ENCODE measurements around the gene CARD9. TPM values are rescaled to one million over a fixed set of nuclear protein-coding genes. Genes with fewer than 3 reads are reported as not detected.

The CARD9 gene
- total RNA-seq, 1 experiment from 2014 or later: 5.6 TPM

- no peak overlapping the region for H2BK15ac ChIP-seq (ENCODE audit: low read depth, low read length)
- H3K79me2 ChIP-seq (ENCODE audit: insufficient read depth, low read length): no peaks in the 10 kb centered on the region
- H4K8ac ChIP-seq (replicated peaks; ENCODE audit: insufficient read length, low read depth, low read length): no peak overlapping the region
- H3K4me1 ChIP-seq (ENCODE audit: insufficient read depth, low read length): no peaks in the 10 kb centered on the region
- H2BK5ac ChIP-seq (ENCODE audit: insufficient read length, low read length): no peak overlapping the region
- no peak overlapping the region for H3T11ph ChIP-seq (ENCODE audit: low read length)
- H4K5ac ChIP-seq (ENCODE audit: insufficient read length, low read depth, low read length): no peak overlapping the region
- no peak overlapping the region for H3K27ac Mint-ChIP-seq
- H4K20me1 ChIP-seq (ENCODE audit: control insufficient read depth, insufficient read depth, insufficient read length): no peaks in the 10 kb centered on the region
- no peaks in the 10 kb centered on the region for H3K9me3 Mint-ChIP-seq
- H2BK20ac ChIP-seq (ENCODE audit: low read depth, low read length, poor library complexity, severe bottlenecking): no peak overlapping the region
- H3K18ac ChIP-seq (ENCODE audit: insufficient read length, low read depth, low read length): no peak overlapping the region
- H3K4me3 Mint-ChIP-seq: no peak overlapping the region
- H3K27ac ChIP-seq (ENCODE audit: insufficient read length, low read depth, low read length): no peak overlapping the region
- no peak overlapping the region for H3K23ac ChIP-seq (ENCODE audit: insufficient read length, low read depth, low read length)
- no peak overlapping the region for H3K9ac ChIP-seq (ENCODE audit: extremely low read depth, insufficient read length, low read length)
- no peak overlapping the region for H3K14ac ChIP-seq (ENCODE audit: insufficient read depth, low read length)
- H3K23me2 ChIP-seq (ENCODE audit: insufficient read length, low read depth, low read length, poor library complexity, severe bottlenecking): no peaks in the 10 kb centered on the region
- H2BK120ac ChIP-seq (ENCODE audit: low read depth, low read length, poor library complexity, severe bottlenecking): no peak overlapping the region
- no peak for TF ChIP-seq CTCF (conservative IDR thresholded peaks at IDR 0.05)
- no peak overlapping the region for H4K91ac ChIP-seq (ENCODE audit: insufficient read length, low read depth, low read length)
- H3K79me1 ChIP-seq (ENCODE audit: insufficient read depth, low read depth, low read length, poor library complexity, severe bottlenecking): no peaks in the 10 kb centered on the region
- peaks cover 16 to 84% (median 60%) of the 10 kb centered on the region in 3 experiments; a peak in 6 of 7 replicates for H3K36me3 Mint-ChIP-seq (ENCODE audit: insufficient read depth in 1 of 3, low read depth in 3 of 3)
- H3K27me3 ChIP-seq (ENCODE audit: insufficient read depth, low read length): no peaks in the 10 kb centered on the region
- no peak for DNase-seq
- H3K27me3 Mint-ChIP-seq (ENCODE audit: low read depth): no peaks in the 10 kb centered on the region
- H2BK12ac ChIP-seq (ENCODE audit: insufficient read length, low read depth, low read length): no peak overlapping the region
- no peak overlapping the region for H2AK5ac ChIP-seq (ENCODE audit: insufficient read length, low read length)
- H3K4ac ChIP-seq (ENCODE audit: low read depth, low read length): no peak overlapping the region
- H3K4me2 ChIP-seq (ENCODE audit: insufficient read depth, insufficient read length, low read length): no peak overlapping the region
- WGBS (ENCODE audit: extremely low coverage, insufficient read length, low lambda C conversion rate): no CpG with 5 or more reads among the region's 26 CpGs
- H3K9me3 ChIP-seq (ENCODE audit: control insufficient read depth, low read depth, low read length): no peaks in the 10 kb centered on the region
- no peaks in the 10 kb centered on the region for H3K4me1 Mint-ChIP-seq
- no peak overlapping the region for H2AFZ ChIP-seq (ENCODE audit: low read length)
- no peak overlapping the region for H3K56ac ChIP-seq (ENCODE audit: insufficient read length, low read depth, low read length)
Observed at GRCh38 chr9:136422876-136423275, 49.4 kb upstream of the CARD9 start.

All from H9 (cell line).